Neural cell (in vitro differentiated cells): ENCODE results near the gene PPIE. TPM values are rescaled to one million over a fixed set of nuclear protein-coding genes. Genes with fewer than 3 reads are reported as not detected.

Experiments used
- H2AFZ ChIP-seq: fragments of 200-600, 300-800 bp; sonication (generic), shearing (Covaris generic); 2 replicates; pipeline ENCODE4 v1.6.0; 2014; ENCODE audit warnings: low read depth, mild to moderate bottlenecking, antibody characterized with exemption, low read length, moderate library complexity
- H3F3A ChIP-seq: fragments of 200-600 bp; shearing (Covaris generic); 2 replicates; pipeline ENCODE4 v1.6.1; 2016; ENCODE audit warnings: mild to moderate bottlenecking, moderate library complexity, mixed read lengths, antibody characterized with exemption, low read length; ENCODE audit not compliant: insufficient read depth, poor library complexity, severe bottlenecking
- H3K27ac ChIP-seq: fragments of 200-600, 300-800 bp; sonication (generic), shearing (Covaris generic); 2 replicates; pipeline ENCODE4 v1.5.1; 2014; ENCODE audit warnings: mild to moderate bottlenecking, low read length, moderate library complexity
- H3K27me3 ChIP-seq: fragments of 300-800, 200-600 bp; sonication (generic), shearing (Covaris generic); 2 replicates; pipeline ENCODE4 v1.6.0; 2014; ENCODE audit warnings: mild to moderate bottlenecking, low read depth, low read length, moderate library complexity; ENCODE audit not compliant: insufficient read depth
- H3K36me3 ChIP-seq: fragments of 300-800, 200-600 bp; sonication (generic), shearing (Covaris generic); 2 replicates; pipeline ENCODE4 v1.5.1; 2014; ENCODE audit warnings: mild to moderate bottlenecking, antibody characterized with exemption, low read length, moderate library complexity; ENCODE audit not compliant: insufficient read depth
- H3K4me2 ChIP-seq: fragments of 300-800, 200-600 bp; sonication (generic), shearing (Covaris generic); 2 replicates; pipeline ENCODE4 v1.6.0; 2014; ENCODE audit warnings: mild to moderate bottlenecking, low read length
- H3K4me3 ChIP-seq: fragments of 300-800, 200-600 bp; sonication (generic), shearing (Covaris generic); 2 replicates; pipeline ENCODE4 v1.5.1; 2014; ENCODE audit warnings: mild to moderate bottlenecking, low read length, moderate library complexity
- H3K79me2 ChIP-seq: fragments of 200-600 bp; shearing (Covaris generic); replicated peaks from 2 replicates; pipeline ENCODE4 v1.6.0; 2014; ENCODE audit warnings: mild to moderate bottlenecking, low read length, moderate library complexity; ENCODE audit not compliant: insufficient read depth
- H3K9ac ChIP-seq: fragments of 300-800, 200-600 bp; sonication (generic), shearing (Covaris generic); 2 replicates; pipeline ENCODE4 v1.6.1; 2016; ENCODE audit warnings: mild to moderate bottlenecking, low read length, mixed read lengths
- H3K9me2 ChIP-seq: fragments of 200-600 bp; shearing (Covaris generic); 2 replicates; pipeline ENCODE4 v1.6.1; 2016; ENCODE audit warnings: mild to moderate bottlenecking, low read length, mixed read lengths; ENCODE audit not compliant: insufficient read depth
- H3K9me3 ChIP-seq: fragments of 200-600, 300-800 bp; sonication (generic), shearing (Covaris generic); 2 replicates; pipeline ENCODE4 v1.6.1; 2016; ENCODE audit warnings: mild to moderate bottlenecking, mixed run types, low read length, moderate library complexity, mixed read lengths
- H4K20me1 ChIP-seq: fragments of 200-600 bp; shearing (Covaris generic); 2 replicates; pipeline ENCODE4 v1.6.1; 2016; ENCODE audit warnings: mild to moderate bottlenecking, mixed run types; ENCODE audit not compliant: insufficient read depth
- CTCF ChIP-seq: fragments of 450-650 bp; IDR thresholded peaks from 2 replicates; pipeline ENCODE4 v1.5.1; 2014; ENCODE audit warnings: antibody characterized with exemption, mild to moderate bottlenecking, moderate library complexity; ENCODE audit not compliant: poor library complexity, severe bottlenecking
- EP300 ChIP-seq: fragments of 450-650 bp; conservative IDR thresholded peaks from 2 replicates; pipeline ENCODE4 v1.6.1; 2014; ENCODE audit warnings: antibody characterized with exemption, mild to moderate bottlenecking, moderate library complexity; ENCODE audit not compliant: poor library complexity, severe bottlenecking
- EZH2 ChIP-seq: fragments of 200-600, 300-800 bp; shearing (Covaris generic), sonication (generic); IDR thresholded peaks from 2 replicates; pipeline ENCODE4 v1.6.1; 2014; ENCODE audit warnings: antibody characterized with exemption, low read length, borderline replicate concordance, mild to moderate bottlenecking; ENCODE audit not compliant: insufficient read depth, poor library complexity, severe bottlenecking
- MXI1 ChIP-seq: fragments of 450-650 bp; conservative IDR thresholded peaks from 2 replicates; pipeline ENCODE4 v1.6.1; 2014; ENCODE audit warnings: antibody characterized with exemption, mild to moderate bottlenecking; ENCODE audit not compliant: poor library complexity, severe bottlenecking
- POLR2AphosphoS5 ChIP-seq: IDR thresholded peaks from 2 replicates; pipeline ENCODE4 v1.6.1; 2012
- RAD21 ChIP-seq: fragments of 450-650 bp; conservative IDR thresholded peaks from 2 replicates; pipeline ENCODE4 v1.6.1; 2014; ENCODE audit warnings: antibody characterized with exemption, mild to moderate bottlenecking, moderate library complexity
- REST ChIP-seq: IDR thresholded peaks from 2 replicates; pipeline ENCODE4 v1.6.1; 2012; ENCODE audit warnings: borderline replicate concordance
- TAF1 ChIP-seq: IDR thresholded peaks from 2 replicates; pipeline ENCODE4 v1.6.1; 2012; ENCODE audit warnings: low read depth
- polyA plus RNA-seq: library from polyadenylated mRNA; depleted of rRNA; stranded (reverse); fragments of >200 nt; gene quantifications from 2 replicates; pipeline ENCODE4 v1.2.3, GENCODE V29; 2014

Gene PPIE
- polyA plus RNA-seq, 1 donor from 2014 or later: 55.9 TPM

GRCh38 chr1:39757501-39757900 lies 18.8 kb downstream of the PPIE start:
- Histone ChIP-seq H3K79me2 (no peaks in the 10 kb centered on the region), H3K27ac (no peak overlapping the region), H3K27me3 (no peaks in the 10 kb centered on the region), H4K20me1 (no peaks in the 10 kb centered on the region), H3K9me3 (no peaks in the 10 kb centered on the region), H3F3A (no peaks in the 10 kb centered on the region), H3K9ac (no peak overlapping the region), H3K9me2 (no peaks in the 10 kb centered on the region), H3K36me3 (no peaks in the 10 kb centered on the region), H2AFZ (no peak overlapping the region), H3K4me3 (no peak overlapping the region), H3K4me2 (no peak overlapping the region)
- TF ChIP-seq TAF1 (no peak), EZH2 (no peak), POLR2AphosphoS5 (no peak), EP300 (no peak), REST (no peak), RAD21 (no peak), CTCF (no peak)

GRCh38 chr1:39758556-39759435 lies 20.1 kb downstream of the PPIE start:
- H3K36me3 ChIP-seq: no peaks in the 10 kb centered on the region

GRCh38 chr1:39759436-39759726 lies 20.7 kb downstream of the PPIE start:
- H3K9ac ChIP-seq: no peak overlapping the region
- no peak overlapping the region for H3K27ac ChIP-seq
- H4K20me1 ChIP-seq: no peaks in the 10 kb centered on the region
- no peaks in the 10 kb centered on the region for H3K9me2 ChIP-seq
- TF ChIP-seq EP300: no peak
- H3K9me3 ChIP-seq: no peaks in the 10 kb centered on the region
- H3K4me3 ChIP-seq: no peak overlapping the region
- no peak overlapping the region for H2AFZ ChIP-seq
- no peak overlapping the region for H3K4me2 ChIP-seq
- no peaks in the 10 kb centered on the region for H3K36me3 ChIP-seq
- no peaks in the 10 kb centered on the region for H3F3A ChIP-seq
- H3K79me2 ChIP-seq: no peaks in the 10 kb centered on the region
- no peaks in the 10 kb centered on the region for H3K27me3 ChIP-seq

More at GRCh38 chr1:39758556-39759435, 20.1 kb downstream of the PPIE start:
- Histone ChIP-seq H3K4me3 (no peak overlapping the region), H3F3A (no peaks in the 10 kb centered on the region), H3K27ac (no peak overlapping the region), H2AFZ (no peak overlapping the region), H4K20me1 (no peaks in the 10 kb centered on the region), H3K79me2 (no peaks in the 10 kb centered on the region), H3K9me3 (no peaks in the 10 kb centered on the region), H3K9ac (no peak overlapping the region), H3K4me2 (no peak overlapping the region), H3K9me2 (no peaks in the 10 kb centered on the region), H3K27me3 (no peaks in the 10 kb centered on the region)
- TF ChIP-seq MXI1 (no peak), EP300 (no peak), RAD21 (no peak)
